Measurements from ENCODE around the gene KCNC3.

KCNC3 gene

DNA sequence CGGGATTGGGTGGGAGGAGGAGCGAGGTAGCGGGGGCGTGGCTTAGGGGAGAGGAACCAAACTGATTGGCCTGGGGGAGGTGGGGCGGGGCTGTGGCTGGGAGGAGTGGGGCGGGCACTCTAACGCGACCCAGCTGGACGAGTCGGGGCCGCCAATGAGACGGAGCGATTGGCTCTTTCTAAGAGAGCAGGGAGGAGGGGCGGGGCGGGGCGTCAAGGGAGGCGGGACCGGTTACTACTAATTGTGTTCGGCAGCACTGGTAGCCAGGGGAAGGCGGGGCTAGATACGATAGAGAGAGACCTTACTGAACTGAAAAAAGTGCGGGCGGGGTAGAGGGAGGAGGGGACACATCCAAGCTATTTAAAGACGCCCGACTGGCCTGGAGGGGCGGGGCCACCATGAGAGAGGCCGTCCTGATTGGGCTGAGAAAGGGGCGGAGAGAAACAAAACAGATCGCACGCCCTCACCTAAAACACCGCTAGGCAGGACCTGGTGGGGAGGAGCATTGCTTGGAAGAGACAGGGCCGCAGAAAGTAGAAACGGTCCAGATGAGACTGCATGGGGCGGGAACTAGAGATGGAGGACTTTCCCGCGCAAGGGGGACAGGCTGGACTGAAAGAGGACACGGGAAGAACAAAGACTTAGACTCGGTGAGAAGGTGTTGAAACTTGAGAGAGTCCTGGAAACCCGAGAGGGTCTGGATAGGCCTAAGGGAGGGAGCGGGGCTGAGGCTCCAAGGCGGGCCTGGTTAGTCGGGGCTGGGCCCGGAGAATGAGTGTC lies at the start of gene KCNC3 (continued):
- no peak for TF ChIP-seq ZNF292 (tag by site-specific recombination; IDR thresholded peaks at IDR 0.05; ENCODE audit: borderline replicate concordance, low read depth)
- no peak for TF ChIP-seq REPIN1 (tag by site-specific recombination; IDR thresholded peaks at IDR 0.05; ENCODE audit: low read depth)
- peak; percentile 98 for TF ChIP-seq SP3 (tag by site-specific recombination; IDR thresholded peaks at IDR 0.05)
- no peak for TF ChIP-seq ZBTB11 (tag by site-specific recombination; conservative IDR thresholded peaks at IDR 0.05; ENCODE audit: low read depth)
- TF ChIP-seq ZNF148 (tag by site-specific recombination; IDR thresholded peaks at IDR 0.05; ENCODE audit: borderline replicate concordance) = no peak
- no peak for TF ChIP-seq ZNF548 (tag by site-specific recombination; IDR thresholded peaks at IDR 0.05)
- TF ChIP-seq ZNF624 (tag by site-specific recombination; IDR thresholded peaks at IDR 0.05) = no peak
- TF ChIP-seq ZNF221 (tag by site-specific recombination; IDR thresholded peaks at IDR 0.05; ENCODE audit: borderline replicate concordance) = no peak
- no peak for TF ChIP-seq ZNF214 (tag by site-specific recombination; IDR thresholded peaks at IDR 0.05; ENCODE audit: borderline replicate concordance)
- no peak; the same call in 1 of the 2 replicates for TF ChIP-seq KLF17 (tag by site-specific recombination; IDR thresholded peaks at IDR 0.05)
- TF ChIP-seq OSR2 (tag by site-specific recombination; IDR thresholded peaks at IDR 0.05) = peak; percentile 75
- TF ChIP-seq ZNF16 (tag by site-specific recombination; IDR thresholded peaks at IDR 0.05; ENCODE audit: low read depth) = no peak
- TF ChIP-seq ZEB2 (tag by site-specific recombination; IDR thresholded peaks at IDR 0.05) = no peak; the same call in 1 of the 2 replicates
- no peak for TF ChIP-seq ZNF248 (tag by site-specific recombination; IDR thresholded peaks at IDR 0.05)
- no peak for TF ChIP-seq MZF1 (tag by site-specific recombination; IDR thresholded peaks at IDR 0.05; ENCODE audit: borderline replicate concordance)
- TF ChIP-seq ZFP3 (tag by site-specific recombination; IDR thresholded peaks at IDR 0.05; ENCODE audit: low read depth) = no peak
- no peak; the same call in 1 of the 2 replicates for TF ChIP-seq ZBTB20 (tag by site-specific recombination; IDR thresholded peaks at IDR 0.05)
- TF ChIP-seq ZNF704 (tag by site-specific recombination; IDR thresholded peaks at IDR 0.05) = no peak
- no peak for TF ChIP-seq ZBTB1 (tag by site-specific recombination; IDR thresholded peaks at IDR 0.05)
- TF ChIP-seq BCL11B (tag by site-specific recombination; IDR thresholded peaks at IDR 0.05; ENCODE audit: low read depth) = no peak
- TF ChIP-seq ZNF175 (tag by site-specific recombination; IDR thresholded peaks at IDR 0.05) = no peak
- peak; percentile 12; the same call in 1 of the 2 replicates for TF ChIP-seq ZNF660 (tag by site-specific recombination; IDR thresholded peaks at IDR 0.05)
- no peak for TF ChIP-seq FEZF1 (tag by site-specific recombination; IDR thresholded peaks at IDR 0.05)
- TF ChIP-seq BCL11A (tag by site-specific recombination; IDR thresholded peaks at IDR 0.05; ENCODE audit: low read depth) = no peak
- TF ChIP-seq ZNF544 (tag by site-specific recombination; IDR thresholded peaks at IDR 0.05) = no peak
- no peak for TF ChIP-seq ZNF837 (tag by site-specific recombination; IDR thresholded peaks at IDR 0.05)
- no peak for TF ChIP-seq ZFP37 (tag by site-specific recombination; IDR thresholded peaks at IDR 0.05)
- peak; percentile 70 for TF ChIP-seq PRDM10 (tag by site-specific recombination; IDR thresholded peaks at IDR 0.05)
- no peak for TF ChIP-seq ZNF830 (tag by site-specific recombination; IDR thresholded peaks at IDR 0.05; ENCODE audit: low read depth)

Measured in HEK293 (cell line).